ENCODE results near the gene FLVCR1.

FLVCR1 gene

DNA sequence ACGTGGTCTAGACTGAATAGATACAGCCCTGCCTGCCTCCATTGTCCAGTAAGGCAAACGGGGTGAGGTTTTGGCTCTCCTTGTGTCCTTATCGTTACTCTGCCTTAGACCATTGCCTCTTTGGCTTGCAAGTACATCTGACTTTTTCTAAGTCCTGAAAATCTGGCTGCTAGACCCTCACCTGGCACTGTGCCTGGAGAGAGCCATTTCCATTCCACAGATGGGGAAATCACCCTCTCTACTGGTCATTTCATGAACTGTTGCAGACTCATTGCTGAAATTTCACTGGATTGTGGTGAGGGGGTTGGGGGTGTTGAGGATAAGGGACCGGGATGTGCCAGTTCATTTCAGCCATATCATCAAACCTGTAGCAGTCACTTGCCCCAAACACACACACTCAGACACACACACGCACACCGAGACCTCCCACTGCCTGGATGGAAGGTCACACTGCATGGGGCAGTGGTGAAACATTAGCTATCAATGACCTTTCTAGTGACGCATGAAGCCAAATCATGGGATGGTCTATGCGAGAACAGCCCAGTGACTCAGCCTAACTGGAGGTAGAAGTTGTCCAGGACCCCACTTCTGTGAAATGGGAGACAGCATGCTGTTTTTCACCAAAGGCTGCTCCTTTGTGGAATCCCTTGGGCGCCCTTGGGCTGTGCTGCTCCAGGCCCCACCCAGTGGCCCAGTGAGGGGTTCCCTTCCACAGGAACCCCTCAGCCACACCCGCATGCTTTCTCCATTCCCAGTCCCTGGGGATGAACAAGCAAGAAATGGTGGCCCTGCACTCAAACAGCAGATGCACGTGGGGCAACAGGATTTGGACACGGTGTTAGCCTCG, 57.4 kb downstream of the FLVCR1 start:
- DNase-seq (ENCODE audit: low read depth), result no peak

DNA sequence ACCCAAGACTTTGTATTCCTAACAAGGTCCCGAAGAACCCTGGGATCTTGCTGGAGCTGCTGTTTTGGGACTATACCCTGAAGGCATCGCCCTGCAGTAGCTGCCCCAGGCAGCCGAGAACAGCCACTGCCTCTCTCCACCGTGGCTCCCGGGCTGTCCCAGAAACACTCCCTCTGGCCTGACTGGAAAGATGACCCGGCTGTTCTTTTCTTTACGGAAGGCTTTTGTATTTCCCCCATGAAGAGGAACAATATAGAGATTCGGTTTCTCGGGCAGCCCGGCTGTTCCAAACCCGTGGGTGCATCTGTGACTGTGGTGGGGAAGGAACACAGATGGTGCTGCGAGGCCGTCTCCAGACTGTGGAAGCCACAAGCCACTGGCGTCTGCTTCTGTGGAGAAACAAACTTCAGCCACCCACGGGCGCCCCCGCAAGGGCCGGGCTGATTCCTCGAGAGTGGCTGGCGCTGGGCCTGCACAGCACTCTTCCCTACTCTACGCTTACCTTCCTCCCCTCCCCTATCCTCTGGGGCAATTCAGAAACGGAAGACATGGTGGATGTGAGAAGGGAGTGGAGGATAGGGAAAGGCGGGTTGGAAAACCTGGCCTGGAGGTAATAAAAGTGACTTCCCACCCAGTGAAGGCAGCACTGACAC, 58.5 kb downstream of the FLVCR1 start:
- DNase-seq (ENCODE audit: low read depth), result no peak

DNA sequence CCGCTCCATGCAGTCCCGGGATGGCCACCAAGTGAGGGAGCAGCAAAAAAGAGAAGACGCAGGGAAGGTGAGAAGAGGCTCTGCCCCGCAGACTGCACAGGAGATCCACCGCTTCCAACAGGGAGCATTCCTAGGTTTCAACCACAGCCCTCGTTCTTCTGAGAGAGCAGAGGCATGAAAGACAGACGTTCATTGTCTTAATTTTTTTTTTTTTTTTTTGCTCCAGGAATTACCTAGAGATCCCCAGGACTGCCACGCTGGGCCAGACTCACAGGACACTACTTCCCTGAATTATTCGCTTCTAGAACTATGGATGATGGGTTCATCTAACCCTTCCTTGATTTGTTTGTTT, 59.0 kb downstream of the FLVCR1 start:
- no peak for DNase-seq (ENCODE audit: low read depth)

DNA sequence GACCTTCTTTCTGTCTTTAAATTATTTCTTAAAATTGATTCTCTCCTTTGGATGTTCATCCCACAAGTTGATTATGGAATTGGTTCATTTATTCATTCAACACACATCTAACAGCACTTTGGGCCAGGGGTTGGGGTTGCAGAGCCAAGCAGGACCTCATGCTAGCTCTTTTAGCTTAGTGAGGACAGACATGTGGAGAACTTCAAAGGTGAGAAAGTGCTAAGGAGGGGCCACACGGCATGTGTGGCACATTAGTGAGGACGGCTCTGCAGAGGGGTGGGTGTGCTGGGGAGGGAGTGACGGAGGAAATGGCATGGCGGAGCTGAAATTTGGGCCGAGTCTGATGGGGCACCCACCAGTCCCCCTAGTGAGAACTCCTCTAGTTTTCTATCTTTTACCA, 59.8 kb downstream of the FLVCR1 start:
- DNase-seq (ENCODE audit: low read depth), result no peak

DNA sequence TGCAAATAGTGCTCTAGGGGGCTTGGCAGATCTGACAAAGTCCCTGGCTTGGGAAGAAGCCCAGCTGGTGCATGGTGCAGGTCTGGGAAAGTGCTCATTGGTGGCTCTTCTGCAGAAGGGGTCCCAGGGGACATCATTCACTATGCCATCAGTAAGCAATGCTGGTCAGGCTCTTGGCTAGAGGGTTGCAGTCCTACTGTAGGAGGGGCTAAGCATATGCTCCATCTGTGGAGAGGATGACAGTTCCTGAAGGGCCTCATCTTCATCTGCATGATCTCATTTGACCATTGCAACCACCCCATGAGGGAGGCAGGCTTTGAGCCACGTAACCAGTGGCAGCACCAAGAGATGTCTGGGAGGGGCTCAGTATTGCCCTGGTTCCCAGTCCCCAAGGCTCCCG, 60.7 kb downstream of the FLVCR1 start:
- DNase-seq (ENCODE audit: low read depth), result no peak

DNA sequence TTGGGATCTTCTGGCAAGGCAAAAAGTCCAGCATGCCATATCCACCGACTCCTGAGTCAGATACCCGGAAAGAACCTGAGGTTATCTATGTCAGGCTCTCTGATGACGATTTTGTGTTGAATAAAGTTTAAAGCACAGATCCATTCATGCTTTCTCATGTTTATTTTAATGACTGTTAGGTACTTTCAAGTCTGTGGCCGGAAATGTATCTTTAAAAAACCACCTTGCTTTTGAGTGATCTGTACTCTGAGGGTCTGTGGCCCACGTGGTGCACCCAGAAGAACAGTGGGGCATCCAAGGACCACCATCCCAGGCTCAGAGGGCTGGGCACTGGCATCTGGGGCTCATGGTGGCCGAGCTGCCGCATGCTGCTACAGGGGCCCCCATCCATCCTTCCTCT, 62.2 kb downstream of the FLVCR1 start:
- DNase-seq (ENCODE audit: low read depth), result no peak

DNA sequence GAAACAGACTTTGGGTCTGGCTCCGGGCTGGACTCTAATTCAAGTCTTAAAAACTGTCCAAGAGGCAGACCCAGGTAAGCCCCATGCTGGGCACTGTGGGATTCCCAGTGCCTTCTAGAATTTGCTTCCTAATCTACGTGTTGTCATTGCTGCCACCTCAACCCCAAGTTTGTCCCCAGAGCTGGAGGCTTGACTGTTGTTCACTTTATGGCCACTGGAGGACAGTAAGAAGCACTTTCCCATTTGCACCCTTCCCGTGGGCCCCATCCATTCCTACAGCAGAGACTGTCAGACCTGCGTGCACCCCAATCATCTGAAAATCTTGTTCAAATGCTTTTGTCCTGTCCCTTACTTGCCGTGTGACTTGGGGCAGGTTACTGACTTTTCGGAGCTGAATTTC, 62.8 kb downstream of the FLVCR1 start:
- DNase-seq (ENCODE audit: low read depth), result no peak

DNA sequence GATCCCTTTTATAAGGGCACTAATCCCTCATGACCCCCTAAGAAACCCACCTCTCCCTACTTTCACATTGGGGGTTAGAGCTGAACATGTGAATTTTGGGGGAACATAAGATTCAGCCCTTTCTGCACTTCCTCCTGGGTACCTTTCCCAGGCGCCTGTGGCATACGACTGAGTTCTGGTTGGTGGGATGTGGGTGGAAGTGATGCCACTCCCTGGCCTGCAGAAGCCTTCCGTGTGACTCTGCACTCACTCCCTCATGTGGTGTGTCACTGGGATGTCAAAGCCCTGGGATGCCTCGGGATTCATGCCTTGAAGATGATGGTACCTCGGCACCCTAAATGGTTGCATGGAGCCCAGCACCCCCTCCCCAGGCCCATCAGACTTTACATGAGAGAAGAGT, 63.9 kb downstream of the FLVCR1 start:
- no peak for DNase-seq (ENCODE audit: low read depth)

DNA sequence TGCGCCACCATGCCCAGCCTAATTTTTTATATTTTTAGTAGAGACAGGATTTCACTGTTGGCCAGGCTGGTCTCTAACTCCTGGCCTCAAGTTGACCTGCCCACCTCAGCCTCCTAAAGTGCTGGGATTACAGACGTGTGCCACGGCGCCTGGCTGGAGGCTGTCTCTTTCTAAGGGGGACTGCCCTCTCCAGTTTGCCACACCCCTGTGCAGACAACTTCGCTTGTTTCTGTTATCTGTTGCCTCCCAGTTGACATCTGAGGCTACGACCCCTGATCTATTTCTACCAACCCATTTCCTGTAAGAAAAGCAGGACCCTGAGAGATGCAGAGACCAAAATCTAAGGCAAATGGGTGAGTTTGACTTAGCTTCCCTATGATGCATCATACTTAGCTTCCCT, 68.3 kb downstream of the FLVCR1 start:
- no peak for DNase-seq (ENCODE audit: low read depth)

DNA sequence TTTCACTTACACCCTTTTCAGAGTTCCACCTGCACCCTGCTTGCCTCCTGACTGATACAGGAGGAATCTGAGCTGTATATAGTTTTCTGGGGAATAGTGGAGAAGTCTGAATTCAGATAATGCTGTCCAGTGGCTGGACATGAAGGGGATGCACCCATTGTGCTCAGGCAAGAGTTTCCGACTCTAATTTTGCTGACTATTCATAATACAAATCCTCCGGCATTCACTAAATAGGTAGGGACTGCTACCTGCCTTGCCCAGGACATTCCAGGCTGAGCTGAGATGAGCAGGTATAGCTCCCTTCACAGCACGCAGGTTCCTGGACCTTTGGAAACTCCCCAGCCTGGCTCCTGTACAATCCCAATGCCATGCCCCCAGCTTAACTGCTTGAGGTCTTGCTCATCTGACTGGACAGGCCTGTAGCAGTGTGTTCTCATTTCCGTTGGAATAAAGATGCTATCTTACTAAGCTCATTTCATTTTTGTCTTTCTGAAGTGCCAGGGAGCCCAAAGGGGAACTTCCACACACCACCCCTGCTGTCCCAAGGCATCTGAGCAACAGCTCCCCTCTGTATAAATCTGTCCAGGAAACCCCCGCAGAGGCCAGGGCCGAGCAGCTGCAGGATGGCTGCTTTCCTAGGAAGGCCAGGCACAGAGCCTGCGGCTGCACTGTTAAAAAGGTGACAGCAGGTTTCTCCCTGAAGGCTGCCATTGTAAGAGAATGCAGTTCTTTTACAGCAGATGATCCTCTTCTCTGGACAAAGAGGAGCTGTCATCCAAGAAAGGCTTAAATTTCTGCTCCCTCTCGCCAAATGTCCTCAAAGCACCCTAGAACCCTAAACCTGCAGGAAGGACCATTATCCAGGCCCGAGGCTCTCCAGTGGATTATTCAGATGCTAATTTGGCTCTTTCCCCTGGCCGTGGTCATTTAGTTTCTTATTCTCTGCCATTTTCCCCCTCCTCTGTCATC, 70.5 kb downstream of the FLVCR1 start:
- DNase-seq (ENCODE audit: low read depth), result no peak

DNA sequence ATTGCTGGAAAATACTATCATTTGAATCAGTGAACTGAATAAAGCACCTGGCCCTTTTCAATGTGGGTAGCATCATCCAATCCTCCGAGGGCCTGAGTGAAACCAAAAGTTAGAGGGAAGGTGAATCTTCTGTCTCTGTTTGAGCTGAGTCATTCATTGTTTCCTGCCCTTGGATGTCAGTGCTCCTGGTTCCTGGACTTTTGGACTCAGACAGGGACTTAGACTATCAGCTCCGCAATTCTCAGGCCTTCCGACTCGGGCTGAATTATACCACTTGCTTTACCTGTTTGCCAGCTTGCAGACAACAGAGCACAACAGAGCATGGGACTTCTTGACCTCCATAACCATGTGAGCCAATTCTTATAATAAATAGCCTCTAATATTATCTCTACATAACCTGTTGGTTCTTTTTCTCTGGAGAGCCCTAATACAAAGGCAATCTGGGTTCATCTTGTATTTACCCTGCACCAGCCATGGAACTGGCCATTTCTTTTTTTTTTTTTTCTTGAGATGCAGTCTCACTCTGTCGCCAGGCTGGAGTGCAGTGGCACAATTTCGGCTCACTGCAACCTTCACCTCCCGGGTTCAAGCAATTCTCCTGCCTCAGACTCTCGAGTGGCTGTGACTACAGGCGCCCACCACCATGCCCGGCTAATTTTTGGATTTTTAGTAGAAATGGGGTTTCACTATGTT, 73.1 kb downstream of the FLVCR1 start:
- no peak for DNase-seq (ENCODE audit: low read depth)

DNA sequence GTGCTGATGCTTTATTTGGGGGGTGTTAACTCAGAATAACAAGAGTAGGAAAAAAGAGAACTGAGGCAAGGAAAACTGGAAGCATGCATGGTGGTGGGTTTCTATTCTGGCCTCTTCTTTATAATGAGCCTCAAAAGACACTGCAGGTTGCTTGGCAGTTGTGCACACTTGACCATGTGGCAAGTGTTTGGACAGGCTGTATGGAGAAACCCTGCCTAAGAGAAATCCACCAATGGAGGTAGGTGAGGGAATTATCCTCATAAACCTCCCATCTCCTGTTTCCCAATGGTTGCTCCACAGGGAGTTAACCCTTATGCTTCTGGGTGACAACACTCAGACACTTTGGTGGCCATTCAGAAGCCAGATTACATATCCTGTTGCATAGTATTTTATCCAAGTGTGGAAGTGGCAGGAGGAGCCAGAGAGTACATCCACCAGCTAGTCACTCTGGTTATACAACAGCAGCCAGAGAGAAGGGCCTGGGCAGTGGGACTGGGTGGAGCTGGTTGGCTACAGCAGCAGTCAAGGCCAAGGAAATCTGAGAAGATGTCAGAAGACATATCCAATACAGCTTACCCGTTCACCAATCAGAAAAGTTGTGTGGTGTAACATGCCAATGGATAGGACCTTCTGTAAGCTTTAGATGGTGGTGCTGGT, 75.9 kb downstream of the FLVCR1 start:
- DNase-seq (ENCODE audit: low read depth), result no peak

DNA sequence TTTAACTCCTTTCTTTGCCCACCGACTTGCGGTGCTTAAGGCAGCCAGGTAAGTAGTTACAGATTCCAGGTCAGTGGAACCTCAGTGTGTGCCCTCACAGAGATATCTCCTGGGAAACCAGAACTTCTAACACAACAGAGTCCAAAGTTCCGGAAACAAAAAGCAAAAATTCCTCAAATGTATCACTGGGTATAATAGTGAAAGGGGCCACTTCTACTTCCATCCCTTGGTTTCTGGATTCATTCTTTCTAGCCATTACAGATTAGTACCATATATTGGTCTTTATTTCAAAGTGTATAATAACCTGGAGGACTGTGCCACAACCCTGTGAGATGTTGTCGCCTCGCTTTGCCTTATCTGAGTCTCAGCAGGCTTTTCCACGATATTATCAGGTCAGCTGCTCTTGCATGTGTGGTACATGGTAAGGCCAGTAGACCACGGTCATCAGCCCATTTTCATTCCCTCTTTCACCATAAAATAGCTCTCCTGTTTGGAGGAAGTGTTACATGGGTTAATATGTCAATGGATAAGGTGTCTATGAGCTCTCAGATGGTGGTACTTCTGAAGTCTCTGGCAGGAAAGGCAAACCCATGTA, 77.4 kb downstream of the FLVCR1 start:
- DNase-seq (ENCODE audit: low read depth), result no peak

DNA sequence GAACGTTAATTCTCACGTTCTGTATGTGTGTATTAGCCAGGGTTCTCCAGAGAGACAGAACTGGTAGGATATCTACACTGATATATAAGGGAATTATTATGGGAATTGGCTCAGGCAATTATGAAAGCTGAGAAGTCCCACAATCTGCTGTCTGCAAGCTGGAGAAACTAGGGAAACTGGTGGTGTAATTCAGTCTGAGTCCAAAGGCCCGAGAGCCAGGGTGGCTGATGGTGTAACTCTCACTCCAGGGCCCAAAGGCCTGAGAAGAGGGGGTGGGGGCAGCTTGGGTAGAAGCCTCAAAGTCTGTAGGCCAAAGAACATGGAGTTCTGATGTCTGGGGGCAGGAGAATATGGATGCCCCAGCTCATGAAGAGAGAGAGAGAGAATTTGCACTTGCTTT, 79.0 kb downstream of the FLVCR1 start:
- DNase-seq (ENCODE audit: low read depth), result no peak

DNA sequence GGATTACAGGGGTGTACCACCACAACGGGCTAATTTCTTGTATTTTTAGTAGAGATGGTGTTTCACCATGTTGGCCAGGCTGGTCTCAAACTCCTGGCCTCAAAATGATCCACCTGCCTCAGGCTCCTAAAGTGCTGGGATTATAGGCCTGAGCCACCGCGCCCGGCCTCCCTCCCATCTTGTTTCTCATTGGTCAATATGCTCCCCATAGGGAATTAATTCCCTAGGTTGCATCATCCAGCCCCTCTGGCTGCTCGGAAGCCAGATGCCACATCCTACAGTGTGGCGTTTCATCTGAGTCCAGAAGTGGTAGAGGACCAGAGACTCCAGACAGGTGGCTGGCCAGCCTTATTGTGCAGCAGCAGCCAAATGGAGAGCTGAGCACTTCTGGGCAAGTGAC, 80.8 kb downstream of the FLVCR1 start:
- DNase-seq (ENCODE audit: low read depth), result no peak

DNA sequence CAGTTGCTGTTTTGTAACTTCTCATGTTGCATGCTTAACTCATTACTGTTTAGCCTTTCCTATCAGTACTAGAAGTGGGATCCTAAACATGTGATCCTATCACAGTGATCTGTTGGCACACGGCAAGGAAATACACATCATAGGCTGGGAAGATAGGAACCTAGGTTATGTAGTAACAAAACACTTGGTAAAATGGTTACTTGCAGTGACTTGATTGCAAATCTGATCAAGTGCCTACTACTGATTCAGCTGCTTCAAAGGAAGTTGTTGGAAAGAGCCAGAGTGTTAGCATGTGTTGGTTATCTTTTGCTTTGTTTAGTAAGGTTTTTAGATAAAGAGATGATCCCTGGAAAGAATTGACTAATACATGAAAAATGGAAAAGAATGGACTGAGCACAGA, 83.4 kb downstream of the FLVCR1 start:
- DNase-seq (ENCODE audit: low read depth), result no peak

DNA sequence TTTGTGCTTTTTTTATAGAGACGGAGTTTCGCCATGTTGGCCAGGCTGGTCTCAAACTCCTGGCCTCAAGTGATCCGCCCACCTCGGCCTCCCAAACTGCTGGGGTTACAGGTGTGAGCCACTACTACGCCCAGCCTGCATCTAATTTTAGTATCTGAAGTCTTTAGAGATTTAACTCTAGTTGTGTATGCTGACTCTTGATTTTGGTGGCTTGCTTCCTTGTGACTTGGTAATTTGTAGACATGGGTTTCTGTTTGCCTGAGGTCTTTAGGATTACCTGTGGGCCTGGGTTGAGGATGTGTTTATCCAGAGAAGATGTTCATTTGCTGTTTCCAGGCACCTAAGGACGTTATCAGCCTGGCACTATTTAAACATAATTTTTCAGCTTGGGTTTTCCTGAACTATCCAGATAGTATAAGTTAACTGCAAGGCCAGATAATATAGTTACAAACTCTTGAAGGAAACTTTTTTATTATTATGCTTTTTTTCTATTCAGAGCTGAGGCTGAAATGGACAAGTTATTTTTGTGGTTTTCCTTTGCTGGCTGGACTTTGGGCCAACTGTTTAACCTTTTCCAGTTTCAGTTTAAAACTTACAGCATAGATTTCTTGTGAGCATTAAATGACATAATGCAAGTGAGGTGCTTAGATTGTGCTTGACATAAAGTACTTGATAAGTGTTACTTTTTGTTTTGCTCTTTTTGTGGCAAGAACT, 84.8 kb downstream of the FLVCR1 start:
- DNase-seq (ENCODE audit: low read depth), result no peak

DNA sequence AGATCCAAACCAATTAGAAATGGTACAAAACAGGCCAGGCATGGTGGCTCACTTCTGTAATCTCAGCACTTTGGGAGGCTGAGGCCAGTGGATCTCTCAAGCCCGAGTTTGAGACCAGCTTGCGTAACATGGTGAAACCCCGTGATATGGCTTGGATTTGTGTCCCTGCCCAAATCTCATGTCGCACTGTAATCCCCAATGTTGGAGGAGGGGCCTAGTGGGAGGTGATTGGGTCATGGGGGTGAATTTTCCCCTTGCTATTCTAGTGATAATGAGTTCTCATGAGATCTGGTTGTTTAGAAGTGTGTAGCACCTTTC, 85.3 kb downstream of the FLVCR1 start:
- DNase-seq (ENCODE audit: low read depth), result no peak

DNA sequence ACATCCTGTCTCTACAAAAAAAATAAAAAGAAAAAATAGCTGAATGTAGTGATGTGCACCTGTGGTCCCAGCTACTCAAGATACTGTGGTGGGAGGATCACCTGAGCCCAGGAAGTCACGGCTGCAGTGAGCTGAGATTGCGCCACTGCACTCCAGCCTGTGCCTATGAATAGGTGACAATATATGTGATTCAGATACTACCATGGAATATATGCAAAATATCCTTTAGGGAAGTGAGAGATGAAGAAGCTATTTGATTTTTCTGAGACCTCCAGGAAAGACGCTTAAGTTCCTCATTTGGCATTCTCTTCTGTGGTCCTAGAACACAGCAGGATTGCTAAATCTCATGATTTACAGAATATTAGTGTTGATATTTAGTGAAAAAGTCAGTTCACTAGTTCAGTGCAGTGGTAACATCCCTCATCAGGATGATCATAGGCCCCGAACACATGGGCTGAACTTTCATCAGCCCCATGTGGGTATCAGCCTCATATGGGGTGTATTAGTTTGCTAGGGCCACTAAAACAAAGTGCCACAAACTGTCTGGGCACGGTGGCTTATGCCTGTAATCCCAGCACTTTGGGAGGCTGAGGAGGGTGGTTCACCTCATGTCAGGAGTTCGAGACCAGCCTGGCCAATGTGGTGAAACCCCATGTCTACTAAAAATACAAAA, 86.3 kb downstream of the FLVCR1 start:
- DNase-seq (ENCODE audit: low read depth), result no peak

DNA sequence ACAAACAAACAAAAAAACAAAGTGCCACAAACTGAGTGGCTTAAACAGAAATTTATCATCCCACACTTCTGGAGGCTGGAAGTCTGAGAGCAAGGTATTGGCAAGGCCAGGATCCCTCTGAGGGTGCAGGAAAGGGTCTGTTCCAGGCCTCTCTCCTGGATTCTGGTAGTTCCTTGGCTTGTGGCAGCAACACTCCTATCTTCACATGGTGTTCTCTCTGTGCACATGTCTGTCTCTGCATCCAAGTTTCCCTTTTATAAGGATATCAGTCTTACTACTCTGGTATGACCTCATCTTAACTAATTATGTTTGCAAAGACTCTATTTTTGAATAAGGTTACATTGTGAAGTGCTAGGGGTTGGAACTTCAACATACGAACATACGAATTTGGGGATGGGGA, 87.0 kb downstream of the FLVCR1 start:
- DNase-seq (ENCODE audit: low read depth), result no peak
